ENCODE data around the gene CCDC102A.

The CCDC102A gene

GRCh38 chr16:57477531-57478202 lies 58.7 kb downstream of the CCDC102A start:
- no peak for DNase-seq (ENCODE audit: low spot score)

DNA sequence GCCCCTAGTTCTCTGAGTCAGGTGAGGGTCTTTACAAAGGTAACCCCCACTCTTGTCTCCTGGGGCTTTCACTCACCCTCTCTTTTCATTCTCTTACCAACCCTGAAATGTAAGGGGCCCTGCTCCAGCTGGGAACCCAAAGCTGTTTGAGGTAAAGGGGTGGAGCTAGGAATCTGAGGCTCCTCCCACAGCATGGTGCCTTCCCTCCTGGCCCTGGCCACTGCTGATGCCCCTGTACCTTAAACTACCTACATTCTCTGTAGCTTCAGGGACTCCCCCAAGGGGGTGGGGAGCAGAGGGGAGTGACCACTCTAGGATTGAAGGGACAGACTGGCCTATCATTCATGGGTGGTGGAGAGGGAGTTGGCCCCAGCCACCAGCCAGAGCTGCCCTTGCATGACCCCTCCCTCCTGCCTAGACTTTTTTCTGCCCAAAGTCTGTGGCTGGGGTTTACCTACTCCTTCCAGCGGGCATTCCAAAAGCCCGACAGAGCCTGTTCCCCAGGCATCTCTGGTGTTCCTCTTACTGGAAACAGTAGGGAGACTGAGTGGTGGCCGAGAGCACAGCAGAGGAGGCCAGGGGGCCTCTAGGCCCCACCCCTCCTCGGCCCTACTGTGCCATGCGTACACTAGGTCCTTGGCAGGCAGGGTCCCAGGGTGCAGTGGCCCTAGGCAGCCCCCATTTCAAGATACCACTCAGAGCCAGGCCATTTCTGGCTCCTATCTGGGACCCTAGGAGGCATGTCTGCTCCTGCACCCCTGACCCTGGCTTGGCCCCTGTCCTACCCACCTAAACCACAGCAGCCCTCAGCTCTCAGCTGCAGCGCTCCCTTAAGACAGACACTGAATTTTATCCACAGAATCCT lies 59.6 kb downstream of the CCDC102A start:
- DNase-seq (ENCODE audit: low spot score), result no peak

- peak; percentile 85 for DNase-seq (ENCODE audit: low spot score)
Measured at GRCh38 chr16:57475711-57476339, 60.5 kb downstream of the CCDC102A start.

- DNase-seq (ENCODE audit: low spot score), result no peak
Measured at GRCh38 chr16:57474671-57475661, 61.4 kb downstream of the CCDC102A start.

DNA sequence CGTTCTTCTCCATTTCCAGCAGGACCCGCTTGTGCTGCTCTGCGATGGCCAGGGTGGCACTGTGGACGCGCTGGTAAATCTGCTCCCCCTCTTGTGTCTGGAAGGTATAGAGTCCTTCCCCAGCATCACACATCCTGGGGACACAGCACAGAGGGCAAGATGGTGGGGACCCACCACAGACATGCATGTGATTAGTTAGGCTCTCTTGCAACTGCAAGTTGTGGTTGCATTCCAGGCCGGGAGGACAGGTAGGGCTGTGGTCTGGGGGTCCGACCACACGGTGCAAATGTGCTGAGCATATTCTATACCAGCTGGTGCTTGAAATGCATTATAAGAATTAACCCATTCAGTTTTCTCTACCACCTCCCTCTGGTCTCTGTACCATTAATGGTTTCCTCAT lies 62.5 kb downstream of the CCDC102A start:
- DNase-seq (ENCODE audit: low spot score), result no peak

GRCh38 chr16:57473176-57473840 lies 63.1 kb downstream of the CCDC102A start:
- no peak for DNase-seq (ENCODE audit: low spot score)

- DNase-seq (ENCODE audit: low spot score), result no peak
Measured at GRCh38 chr16:57472665-57473060, 63.7 kb downstream of the CCDC102A start.

- DNase-seq (ENCODE audit: low spot score), result no peak
Measured at GRCh38 chr16:57471852-57472664, 64.3 kb downstream of the CCDC102A start.

- no peak for DNase-seq (ENCODE audit: low spot score)
Measured at GRCh38 chr16:57471209-57471608, 65.2 kb downstream of the CCDC102A start.

DNA sequence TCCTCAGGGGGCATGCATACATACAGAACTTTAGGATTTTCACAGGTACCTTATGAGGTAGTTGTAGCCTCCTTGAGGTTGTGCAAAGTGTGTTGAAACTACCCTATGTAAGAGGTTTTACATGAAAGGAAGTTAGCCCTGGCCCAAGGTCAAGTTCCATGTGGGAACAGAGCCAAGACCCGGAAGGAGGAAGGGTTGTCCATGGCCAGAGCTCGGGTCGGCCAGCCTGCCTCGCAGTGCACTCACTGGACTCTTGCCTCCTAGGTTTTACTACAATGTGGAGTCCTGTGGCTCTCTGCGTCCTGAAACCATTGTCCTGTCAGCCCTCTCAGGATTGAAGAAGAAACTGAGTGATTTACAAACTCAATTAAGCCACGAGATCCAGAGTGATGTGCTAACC lies 65.7 kb downstream of the CCDC102A start:
- no peak for DNase-seq (ENCODE audit: low spot score)

GRCh38 chr16:57469917-57470470 lies 66.4 kb downstream of the CCDC102A start:
- no peak for DNase-seq (ENCODE audit: low spot score)

- DNase-seq (ENCODE audit: low spot score), result no peak
Measured at GRCh38 chr16:57469046-57469445, 67.3 kb downstream of the CCDC102A start.

DNA sequence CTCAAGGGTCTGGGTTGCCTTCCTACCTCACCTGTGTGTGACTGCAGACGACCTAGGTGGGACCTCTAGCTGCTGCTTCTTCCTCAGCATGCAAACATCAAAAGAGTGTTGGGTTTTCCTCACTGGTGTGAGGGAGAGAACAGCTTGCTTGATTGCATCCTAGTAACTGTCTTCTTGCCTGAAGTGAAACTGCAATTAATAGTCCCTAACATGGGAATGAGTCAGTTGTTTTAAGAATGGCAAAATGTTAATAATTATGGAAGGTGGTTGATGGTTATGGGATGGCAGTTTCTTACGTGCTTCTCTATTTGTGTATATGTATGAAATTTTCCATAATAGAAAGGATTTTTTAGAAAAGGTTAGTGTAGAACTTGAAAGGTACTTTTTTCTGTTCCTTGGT lies 68.0 kb downstream of the CCDC102A start:
- DNase-seq (ENCODE audit: low spot score), result no peak

DNA sequence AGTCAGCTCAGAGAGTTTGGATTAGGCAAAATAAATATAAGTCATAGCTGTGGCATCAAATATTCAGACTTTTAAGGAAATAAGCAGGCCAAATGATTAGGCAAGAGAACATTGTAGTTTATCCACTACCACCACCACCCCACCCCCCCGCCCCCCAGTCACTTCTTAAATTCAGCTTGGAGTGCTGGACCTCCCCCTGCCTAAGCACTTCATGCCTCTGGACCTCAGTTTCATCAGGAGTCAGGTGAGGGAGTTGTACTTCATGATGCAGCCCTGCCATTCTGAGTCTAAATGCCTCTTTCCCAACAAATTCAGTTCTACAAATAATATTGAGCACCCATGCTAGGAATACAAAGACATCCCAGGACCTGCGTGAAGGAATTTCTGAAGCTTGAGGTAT lies 71.8 kb downstream of the CCDC102A start:
- DNase-seq (ENCODE audit: low spot score), result no peak

DNA sequence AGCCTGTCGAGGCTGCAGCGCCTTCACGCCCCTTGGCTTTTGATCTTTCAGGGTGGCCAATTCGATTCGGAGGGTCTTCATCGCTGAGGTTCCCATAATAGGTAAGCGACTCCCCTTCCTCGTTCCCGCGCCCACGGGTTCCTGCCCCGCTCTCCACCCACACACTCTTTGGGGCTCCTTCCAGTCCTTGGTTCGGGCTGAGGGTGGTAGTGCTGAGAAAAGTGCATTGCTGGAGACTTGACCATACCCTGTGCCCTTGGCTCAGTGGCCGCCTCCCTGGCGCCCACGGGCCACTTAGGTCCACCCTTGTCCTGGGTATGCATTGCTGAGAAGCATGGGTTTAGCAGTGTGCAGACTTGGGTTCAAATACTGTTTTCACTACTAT lies 73.4 kb downstream of the CCDC102A start:
- DNase-seq (ENCODE audit: low spot score), result no peak

DNA sequence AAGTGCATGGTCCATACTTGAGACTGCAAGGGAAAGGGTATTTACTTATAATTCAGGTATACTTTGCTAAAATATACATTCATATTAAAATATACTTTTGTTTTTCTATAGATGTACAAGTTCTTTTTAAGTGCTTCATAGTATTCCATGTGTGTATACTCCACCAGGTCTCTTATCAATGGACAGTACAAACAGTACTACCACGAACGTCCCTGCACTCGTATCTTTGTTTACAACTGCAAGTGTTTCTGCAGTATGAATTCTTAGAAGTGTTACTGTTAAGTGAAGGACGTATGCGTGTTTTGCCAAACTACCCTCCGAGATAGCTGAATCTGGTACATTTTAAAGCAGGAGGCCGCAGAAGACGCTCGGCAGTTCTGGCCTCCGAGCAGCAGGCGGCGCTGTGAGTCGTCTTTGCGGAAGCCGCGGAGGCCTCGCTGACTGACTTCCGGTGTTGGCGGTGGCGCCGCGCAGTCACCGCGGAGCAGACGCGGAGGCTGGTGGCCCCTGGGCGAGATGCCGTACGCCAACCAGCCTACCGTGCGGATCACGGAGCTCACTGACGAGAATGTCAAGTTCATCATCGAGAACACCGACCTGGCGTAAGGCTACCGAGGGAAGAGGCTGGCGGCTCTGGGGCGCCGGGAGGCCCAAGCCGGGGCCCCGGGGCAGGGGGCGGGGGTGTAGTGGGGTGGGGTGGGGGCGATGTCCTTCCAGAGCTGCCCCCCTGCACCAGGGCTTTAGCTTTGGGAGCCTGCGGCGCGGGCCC lies 74.0 kb downstream of the CCDC102A start, which contains the start of gene POLR2C:
TSS of gene POLR2C (plus strand) at position 471 of the 769 bp plus-strand sequence. CDS start at position 517, 46 bp downstream.
- peak; percentile 92 for DNase-seq (ENCODE audit: low spot score)
